ENCODE results near the gene MACROD2.

- no peak for TF ChIP-seq CTCF (IDR thresholded peaks at IDR 0.05)
- no peak for TF ChIP-seq POLR2A (IDR thresholded peaks at IDR 0.05)
- TF ChIP-seq EP300 (IDR thresholded peaks at IDR 0.05; ENCODE audit: low read depth) = no peak
- no peak for TF ChIP-seq POLR2AphosphoS5 (IDR thresholded peaks at IDR 0.05)
Measured at GRCh38 chr20:14906908-14907434, 911.7 kb downstream of the MACROD2 start.
